GM21723 (cell line): ENCODE results near the gene ALOX15B.

Experiments used
- ATAC-seq: cut with Tn5 transposase; IDR thresholded peaks from one replicate; pipeline ENCODE4 v1.9.1; 2021; ENCODE audit warnings: mild to moderate bottlenecking, moderate library complexity; ENCODE audit not compliant: unreplicated experiment

ALOX15B gene

GRCh38 chr17:8038954-8039610 lies at the start of gene ALOX15B:
TSS of gene ALOX15B (plus strand) at chr17:8039059. CDS start at chr17:8039156, 97 bp downstream.
- no peak for ATAC-seq

- ATAC-seq = peak; percentile 85
Measured at GRCh38 chr17:7989781-7990655, 48.8 kb upstream of the ALOX15B start.

GRCh38 chr17:7992516-7992915 lies 46.3 kb upstream of the ALOX15B start:
- ATAC-seq = no peak

GRCh38 chr17:7992924-7993323 lies 45.9 kb upstream of the ALOX15B start:
- no peak for ATAC-seq

- no peak for ATAC-seq
Measured at GRCh38 chr17:7993972-7994589, 44.8 kb upstream of the ALOX15B start.

GRCh38 chr17:7995724-7996123 lies 43.1 kb upstream of the ALOX15B start:
- no peak for ATAC-seq

GRCh38 chr17:7997186-7997585 lies 41.7 kb upstream of the ALOX15B start:
- ATAC-seq = no peak

GRCh38 chr17:8001976-8002720 lies 36.7 kb upstream of the ALOX15B start, which contains the start of gene GUCY2D:
TSS of gene GUCY2D (plus strand) at chr17:8002615. CDS start at chr17:8003048, 433 bp downstream.
- no peak for ATAC-seq

GRCh38 chr17:8002721-8003593 lies 35.9 kb upstream of the ALOX15B start:
- ATAC-seq = no peak

- no peak for ATAC-seq
Measured at GRCh38 chr17:8003594-8004181, 35.2 kb upstream of the ALOX15B start.

GRCh38 chr17:8004899-8005298 lies 34.0 kb upstream of the ALOX15B start:
- ATAC-seq = no peak

GRCh38 chr17:8005357-8005756 lies 33.5 kb upstream of the ALOX15B start:
- ATAC-seq = no peak

- no peak for ATAC-seq
Measured at GRCh38 chr17:8005967-8006730, 32.7 kb upstream of the ALOX15B start.

- no peak for ATAC-seq
Measured at GRCh38 chr17:8006836-8007680, 31.8 kb upstream of the ALOX15B start.

- ATAC-seq = no peak
Measured at GRCh38 chr17:8007836-8008235, 31.0 kb upstream of the ALOX15B start.

- ATAC-seq = no peak
Measured at GRCh38 chr17:8012045-8012580, 26.7 kb upstream of the ALOX15B start.

- ATAC-seq = no peak
Measured at GRCh38 chr17:8012996-8013640, 25.7 kb upstream of the ALOX15B start.
